ENCODE results near the gene PLA2G15. TPM values are rescaled to one million over a fixed set of nuclear protein-coding genes. Genes with fewer than 3 reads are reported as not detected.

PLA2G15 gene
- total and polyA plus RNA-seq, 2 of the 13 experiments (the other 11 are each of a cell fraction or from before 2014, with no cell fraction given), result 14.4 to 23.7 TPM

DNA sequence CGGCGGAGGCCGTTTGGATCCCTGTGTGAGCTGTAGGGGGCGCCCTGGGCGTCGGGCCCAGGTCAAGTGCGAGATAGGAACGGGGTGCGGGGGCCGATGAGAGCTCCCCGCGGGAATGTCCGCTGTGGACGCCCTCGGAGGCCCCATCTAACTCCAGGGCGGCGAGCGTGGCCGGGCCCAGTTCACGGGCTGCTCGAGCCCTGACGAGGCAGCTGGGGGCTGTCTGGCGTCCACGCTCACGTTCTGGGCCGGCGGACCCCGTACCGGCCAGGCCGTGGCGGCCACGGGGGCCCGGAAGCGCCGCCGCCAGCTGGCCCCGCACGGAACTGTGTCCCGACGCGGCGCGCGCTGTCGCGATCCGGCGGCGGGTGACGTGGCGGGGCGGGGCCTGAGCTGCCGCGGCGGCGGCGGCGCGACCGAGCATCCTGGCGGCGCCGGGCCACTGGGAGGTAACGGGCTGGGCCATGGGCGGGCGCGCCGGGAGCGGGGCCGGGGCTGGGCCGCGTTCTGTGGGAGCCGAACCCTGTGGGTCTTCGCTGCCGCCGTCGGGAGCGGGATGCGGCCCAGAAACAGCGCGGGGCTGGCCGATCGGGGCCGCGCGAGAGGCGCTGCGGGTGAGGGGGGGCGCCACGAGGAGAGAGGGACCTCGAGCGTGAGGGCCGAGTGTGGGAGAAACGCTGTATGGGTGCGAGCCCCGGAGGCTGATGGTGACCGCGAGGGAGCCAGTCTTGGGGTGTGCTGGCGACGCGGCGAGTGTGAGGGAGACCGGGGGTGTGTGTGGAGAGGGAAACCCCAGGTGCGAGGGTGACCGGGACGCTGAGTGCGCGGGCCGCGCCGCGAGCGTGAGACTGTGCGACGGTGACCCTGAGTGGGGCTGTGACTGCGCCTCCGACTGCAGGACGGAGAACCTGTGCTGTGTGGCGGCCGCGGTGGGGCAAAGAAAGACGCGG, 19.2 kb downstream of the PLA2G15 start, which contains the start of gene SLC7A6 (continued):
- peak; percentile 98 for TF ChIP-seq HNRNPLL (IDR thresholded peaks at IDR 0.05; ENCODE audit: low read depth, low read length, poor library complexity, severe bottlenecking)
- TF ChIP-seq YEATS2 (CRISPR knock-in tag; IDR thresholded peaks at IDR 0.05; ENCODE audit: borderline replicate concordance), result no peak
- TF ChIP-seq, protein P1, sequence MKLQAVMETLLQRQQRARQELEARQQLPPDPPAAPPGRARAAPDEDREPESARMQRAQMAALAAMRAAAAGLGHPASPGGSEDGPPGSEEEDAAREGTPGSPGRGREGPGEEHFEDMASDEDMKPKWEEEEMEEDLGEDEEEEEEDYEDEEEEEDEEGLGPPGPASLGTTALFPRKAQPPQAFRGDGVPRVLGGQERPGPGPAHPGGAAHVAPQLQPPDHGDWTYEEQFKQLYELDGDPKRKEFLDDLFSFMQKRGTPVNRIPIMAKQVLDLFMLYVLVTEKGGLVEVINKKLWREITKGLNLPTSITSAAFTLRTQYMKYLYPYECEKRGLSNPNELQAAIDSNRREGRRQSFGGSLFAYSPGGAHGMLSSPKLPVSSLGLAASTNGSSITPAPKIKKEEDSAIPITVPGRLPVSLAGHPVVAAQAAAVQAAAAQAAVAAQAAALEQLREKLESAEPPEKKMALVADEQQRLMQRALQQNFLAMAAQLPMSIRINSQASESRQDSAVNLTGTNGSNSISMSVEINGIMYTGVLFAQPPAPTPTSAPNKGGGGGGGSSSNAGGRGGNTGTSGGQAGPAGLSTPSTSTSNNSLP (IDR thresholded peaks at IDR 0.05; ENCODE audit: low read depth, low read length), result no peak; the same call in 1 of the 2 replicates
- TF ChIP-seq ZNF24 (IDR thresholded peaks at IDR 0.05), result 0 out of 2 replicates have a peak, but pooled peaks have one; percentile 19
- TF ChIP-seq, protein P2, sequence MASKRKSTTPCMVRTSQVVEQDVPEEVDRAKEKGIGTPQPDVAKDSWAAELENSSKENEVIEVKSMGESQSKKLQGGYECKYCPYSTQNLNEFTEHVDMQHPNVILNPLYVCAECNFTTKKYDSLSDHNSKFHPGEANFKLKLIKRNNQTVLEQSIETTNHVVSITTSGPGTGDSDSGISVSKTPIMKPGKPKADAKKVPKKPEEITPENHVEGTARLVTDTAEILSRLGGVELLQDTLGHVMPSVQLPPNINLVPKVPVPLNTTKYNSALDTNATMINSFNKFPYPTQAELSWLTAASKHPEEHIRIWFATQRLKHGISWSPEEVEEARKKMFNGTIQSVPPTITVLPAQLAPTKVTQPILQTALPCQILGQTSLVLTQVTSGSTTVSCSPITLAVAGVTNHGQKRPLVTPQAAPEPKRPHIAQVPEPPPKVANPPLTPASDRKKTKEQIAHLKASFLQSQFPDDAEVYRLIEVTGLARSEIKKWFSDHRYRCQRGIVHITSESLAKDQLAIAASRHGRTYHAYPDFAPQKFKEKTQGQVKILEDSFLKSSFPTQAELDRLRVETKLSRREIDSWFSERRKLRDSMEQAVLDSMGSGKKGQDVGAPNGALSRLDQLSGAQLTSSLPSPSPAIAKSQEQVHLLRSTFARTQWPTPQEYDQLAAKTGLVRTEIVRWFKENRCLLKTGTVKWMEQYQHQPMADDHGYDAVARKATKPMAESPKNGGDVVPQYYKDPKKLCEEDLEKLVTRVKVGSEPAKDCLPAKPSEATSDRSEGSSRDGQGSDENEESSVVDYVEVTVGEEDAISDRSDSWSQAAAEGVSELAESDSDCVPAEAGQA (IDR thresholded peaks at IDR 0.05; ENCODE audit: low read depth), result peak; percentile 30; the same call in 1 of the 2 replicates
- TF ChIP-seq, protein P2 (CRISPR knock-in tag; IDR thresholded peaks at IDR 0.05; ENCODE audit: borderline replicate concordance), result peak; percentile 31; the same call in 1 of the 2 replicates
- 0 out of 2 replicates have a peak, but pooled peaks have one; percentile 4 for TF ChIP-seq HOXD1 (CRISPR knock-in tag; IDR thresholded peaks at IDR 0.05)
- peak; percentile 68; the same call in 1 of the 2 replicates for TF ChIP-seq SMAD3 (CRISPR knock-in tag; IDR thresholded peaks at IDR 0.05)
- peak; percentile 26 for TF ChIP-seq ZNF709 (CRISPR knock-in tag; IDR thresholded peaks at IDR 0.05)
- peak; percentile 46 for TF ChIP-seq ZFP90 (CRISPR knock-in tag; IDR thresholded peaks at IDR 0.05; ENCODE audit: borderline replicate concordance)
- peak; percentile 86; the same call in 1 of the 2 replicates for TF ChIP-seq ZNF138 (CRISPR knock-in tag; IDR thresholded peaks at IDR 0.05; ENCODE audit: low read depth)
- TF ChIP-seq MED1 (CRISPR knock-in tag; IDR thresholded peaks at IDR 0.05), result peak; percentile 70
- TF ChIP-seq HOXA5 (CRISPR knock-in tag; IDR thresholded peaks at IDR 0.05), result no peak; the same call in none of the 2 replicates
- TF ChIP-seq ZEB1 (IDR thresholded peaks at IDR 0.05; ENCODE audit: insufficient replicate concordance, low read depth), result no peak
- TF ChIP-seq RBFOX2 (IDR thresholded peaks at IDR 0.05; ENCODE audit: low read depth, low read length), result peak; percentile 85
- TF ChIP-seq ZZZ3 (CRISPR knock-in tag; IDR thresholded peaks at IDR 0.05; ENCODE audit: borderline replicate concordance), result peak; percentile 32; the same call in 1 of the 2 replicates
- peak; percentile 39; the same call in 1 of the 2 replicates for TF ChIP-seq IRF2 (CRISPR knock-in tag; IDR thresholded peaks at IDR 0.05)

All from HepG2 (cell line).